Epidermal melanocyte (primary cell): ENCODE measurements around the gene SLX4IP.

Source experiments
- DNase-seq: peaks from one replicate; pipeline ENCODE4 v3.0.0; 2011; ENCODE audit warnings: low spot score; ENCODE audit not compliant: insufficient read length

Gene SLX4IP

DNA sequence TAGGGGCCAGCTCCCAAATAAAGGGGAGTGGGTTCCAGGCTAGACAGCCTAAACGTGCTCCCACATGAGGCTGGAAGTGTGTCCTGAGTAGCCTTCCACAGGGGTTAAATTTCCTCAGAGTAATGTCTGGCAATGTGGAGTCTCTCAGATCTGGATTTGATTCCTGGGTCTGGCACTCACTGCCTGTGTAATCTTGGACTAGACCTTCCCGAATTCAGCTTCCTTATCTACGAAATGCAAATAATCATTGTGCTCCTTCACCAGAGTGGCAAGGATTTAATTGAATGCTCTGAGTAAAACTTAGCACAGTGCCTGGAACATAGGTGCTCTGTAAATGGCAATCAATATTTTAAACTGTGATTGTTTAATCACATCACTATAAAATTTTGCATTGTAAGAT is 114.4 kb downstream of the SLX4IP start:
- DNase-seq: no peak

DNA sequence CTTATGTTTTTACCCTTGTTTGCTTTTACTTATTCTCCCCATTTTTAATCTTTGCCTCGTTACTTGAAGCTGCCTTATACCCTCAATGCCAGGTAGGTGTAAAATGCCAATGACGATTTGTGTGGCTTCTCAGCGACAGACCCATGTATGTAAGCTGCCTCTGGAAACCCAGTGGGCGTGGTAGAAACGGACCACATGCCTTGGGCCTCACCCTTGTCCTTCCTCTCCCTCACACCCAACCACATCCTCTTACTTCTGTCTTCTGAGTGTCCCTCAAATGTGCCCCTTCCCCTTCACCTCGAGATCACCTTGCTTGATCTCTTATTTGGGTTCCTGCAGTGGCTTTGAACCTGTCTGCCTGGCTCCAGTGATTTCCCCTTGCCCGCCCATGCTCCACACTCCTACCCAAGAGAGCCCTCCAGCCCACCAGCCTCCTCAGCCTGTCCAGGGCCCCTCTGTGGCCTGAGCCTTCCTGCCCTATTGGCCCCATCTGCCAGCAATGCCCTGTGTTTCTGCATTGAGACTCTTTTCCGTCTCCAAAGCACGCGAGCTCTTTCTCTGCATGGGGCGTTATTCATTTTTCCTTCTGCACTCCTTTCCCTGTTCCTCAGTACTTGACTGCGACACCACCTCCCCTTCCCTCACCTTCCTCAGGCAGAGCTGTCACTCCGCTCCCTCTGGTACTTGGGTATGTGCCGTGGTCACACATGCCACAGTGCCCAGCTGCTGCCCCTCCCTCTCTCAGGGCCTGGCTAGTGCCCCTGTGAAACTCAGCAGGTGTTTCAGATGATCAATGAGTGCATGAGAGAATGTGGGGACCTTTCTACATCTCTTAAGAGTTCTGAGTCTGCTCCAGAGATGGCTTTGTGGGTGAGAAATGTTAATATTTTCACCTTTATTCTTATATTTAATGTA is 115.4 kb downstream of the SLX4IP start:
- DNase-seq: no peak

DNA sequence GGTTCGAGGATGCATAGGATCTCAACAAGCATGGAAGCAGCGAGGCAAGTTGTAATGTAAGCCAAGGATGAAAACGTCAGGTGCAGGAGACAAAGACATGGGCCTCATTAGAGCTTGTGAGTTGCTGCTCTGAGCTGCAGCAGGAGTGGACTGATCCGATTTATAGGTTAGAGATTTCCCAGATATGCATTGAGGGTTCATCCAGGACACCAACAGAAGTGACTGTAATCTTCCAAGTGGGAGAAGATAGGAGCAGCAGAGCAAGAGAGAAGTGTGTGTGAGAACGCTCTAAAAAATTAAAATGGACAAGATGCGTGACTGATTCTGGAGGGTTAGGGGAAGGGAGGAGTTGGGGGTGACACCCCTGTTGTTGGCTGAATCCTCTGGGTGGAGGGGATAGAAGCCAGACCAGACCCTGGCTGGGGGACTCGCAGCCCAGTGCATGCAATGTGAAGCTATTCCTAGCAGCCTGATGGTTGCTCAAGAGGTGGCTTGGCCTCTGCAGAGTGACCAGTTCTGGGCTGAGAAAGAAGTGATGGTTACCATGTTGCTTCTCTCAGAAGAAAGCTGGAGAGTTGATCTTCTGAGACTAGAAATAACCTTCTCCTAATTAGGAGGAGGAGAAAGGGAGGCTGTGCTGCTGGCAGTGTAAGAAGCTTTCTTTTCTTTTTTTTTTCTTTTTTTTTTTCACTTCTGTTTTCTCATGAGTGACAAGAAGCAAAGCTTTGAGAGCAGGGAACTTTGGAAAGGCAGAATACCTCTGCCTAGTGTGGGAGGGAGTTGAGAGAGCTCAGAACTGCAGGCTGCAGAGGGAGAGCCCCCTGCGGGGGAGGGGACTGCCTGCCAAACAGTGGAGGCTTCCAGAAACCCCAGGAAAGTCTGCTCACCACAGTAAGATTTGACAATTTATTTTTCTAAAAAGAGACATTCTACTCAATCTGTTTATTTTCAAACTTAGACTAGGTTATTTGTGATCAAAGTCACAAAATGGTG is 116.9 kb downstream of the SLX4IP start:
- no peak for DNase-seq

DNA sequence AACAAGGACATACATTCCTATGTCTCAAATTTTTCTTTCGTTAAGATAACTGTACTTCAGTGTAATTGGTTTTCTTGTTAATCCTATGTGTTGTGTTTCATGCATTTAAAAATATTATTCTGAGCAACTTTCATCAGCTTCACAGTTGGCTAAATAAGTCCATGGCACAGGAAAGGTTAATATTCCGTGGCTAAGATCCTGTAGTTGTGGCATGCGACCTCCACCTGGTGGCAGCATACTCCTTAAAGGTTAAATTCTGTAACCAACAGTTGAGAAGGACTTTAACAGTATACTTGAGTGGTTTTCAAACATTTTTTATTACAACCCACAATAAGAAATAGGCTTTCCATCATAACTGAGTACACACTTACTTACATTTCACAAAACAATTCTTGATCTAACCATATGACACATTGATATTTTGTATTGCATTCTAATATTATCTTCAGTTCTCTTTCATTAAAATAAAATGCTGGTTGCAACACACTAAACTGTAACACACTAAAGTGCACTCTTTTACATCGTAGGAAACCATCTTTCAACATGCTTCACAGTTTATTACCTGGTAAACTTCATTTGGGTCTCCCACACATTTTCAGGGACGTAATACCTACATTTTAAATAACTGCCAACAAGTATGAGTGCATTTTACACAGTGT is 118.3 kb downstream of the SLX4IP start:
- DNase-seq: no peak

DNA sequence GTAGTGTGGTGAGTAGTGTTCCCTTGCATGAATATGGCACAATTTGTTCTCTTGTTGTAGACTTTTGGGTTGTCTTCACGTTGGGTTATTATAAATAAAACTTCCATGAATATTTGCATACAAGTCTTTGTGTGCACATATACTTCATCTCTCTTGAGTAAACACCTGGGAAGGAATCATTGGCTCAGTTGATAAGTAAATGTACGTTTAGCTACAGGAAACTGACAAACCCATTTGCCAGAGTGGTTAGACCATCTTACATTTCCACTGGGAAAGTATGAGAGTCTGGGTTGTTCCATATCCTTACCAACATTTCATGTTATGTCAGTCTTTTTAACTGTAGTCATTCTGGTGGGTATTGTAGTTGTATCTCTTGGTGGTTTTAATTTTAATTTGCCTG is 119.2 kb downstream of the SLX4IP start:
- DNase-seq: no peak

DNA sequence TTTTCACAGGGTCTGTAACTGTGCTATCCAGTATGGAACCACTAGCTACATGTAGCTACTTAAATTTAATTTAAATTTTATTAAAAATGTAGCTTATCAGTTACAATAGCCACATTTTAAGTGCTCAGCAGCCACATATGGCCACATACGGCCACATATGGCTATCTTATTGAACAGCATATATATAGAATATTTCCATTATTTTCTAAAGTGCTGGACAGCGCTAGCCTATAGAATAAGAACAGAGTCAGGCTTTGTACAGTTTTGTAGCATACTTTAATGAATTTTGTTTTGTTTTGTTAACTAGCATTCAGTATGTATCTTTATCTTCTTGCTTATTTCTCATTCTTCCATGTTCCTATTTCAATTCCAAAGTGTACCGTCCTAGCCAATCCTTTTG is 120.3 kb downstream of the SLX4IP start:
- DNase-seq: no peak

DNA sequence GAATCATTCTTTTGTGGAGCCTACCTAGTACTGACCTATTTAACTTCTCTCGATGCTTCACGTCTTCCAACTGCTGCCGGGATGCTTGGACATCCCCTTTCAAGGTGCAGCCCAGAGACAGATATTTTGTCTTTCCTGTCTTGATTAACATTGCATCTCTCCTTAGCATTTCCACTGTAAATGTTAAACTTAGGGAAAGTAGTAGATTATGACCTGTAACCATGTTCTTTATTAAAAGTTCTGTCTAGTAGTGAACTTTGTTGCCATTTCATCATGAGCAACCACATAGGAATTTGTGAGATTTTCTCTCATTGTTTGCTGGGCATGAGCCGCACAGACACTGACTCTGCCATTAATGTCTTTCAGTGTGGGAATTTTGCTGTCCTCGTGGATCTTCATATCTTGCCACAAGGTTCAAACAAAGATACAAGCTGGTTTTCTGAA is 120.8 kb downstream of the SLX4IP start:
- no peak for DNase-seq

DNA sequence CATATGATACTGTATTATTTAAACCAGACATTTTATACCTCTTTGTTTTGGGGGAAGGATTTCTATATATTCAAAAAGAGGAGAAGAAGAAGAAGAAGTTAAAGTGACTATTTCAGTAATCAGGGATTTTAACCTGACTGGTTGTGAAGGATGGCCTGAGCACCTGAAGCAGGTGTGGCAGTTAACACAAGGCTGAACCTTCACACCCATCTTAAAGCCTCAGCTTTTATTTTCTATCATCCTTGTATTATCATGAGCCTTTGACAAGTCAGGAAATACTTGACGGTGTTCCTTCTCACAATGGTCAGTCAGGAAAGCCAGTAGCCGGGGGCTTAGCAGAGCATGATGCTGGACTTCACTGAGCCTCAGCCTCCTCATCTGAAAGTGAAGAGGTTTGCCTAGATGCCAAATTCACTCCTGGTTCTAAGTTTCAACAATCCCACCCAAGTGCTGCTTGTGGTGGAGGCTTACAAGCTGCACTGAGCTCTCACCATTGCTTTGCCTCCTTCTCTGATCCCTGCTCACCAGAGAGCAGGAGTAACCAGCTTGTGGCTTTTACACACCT is 121.5 kb downstream of the SLX4IP start:
- DNase-seq: no peak

DNA sequence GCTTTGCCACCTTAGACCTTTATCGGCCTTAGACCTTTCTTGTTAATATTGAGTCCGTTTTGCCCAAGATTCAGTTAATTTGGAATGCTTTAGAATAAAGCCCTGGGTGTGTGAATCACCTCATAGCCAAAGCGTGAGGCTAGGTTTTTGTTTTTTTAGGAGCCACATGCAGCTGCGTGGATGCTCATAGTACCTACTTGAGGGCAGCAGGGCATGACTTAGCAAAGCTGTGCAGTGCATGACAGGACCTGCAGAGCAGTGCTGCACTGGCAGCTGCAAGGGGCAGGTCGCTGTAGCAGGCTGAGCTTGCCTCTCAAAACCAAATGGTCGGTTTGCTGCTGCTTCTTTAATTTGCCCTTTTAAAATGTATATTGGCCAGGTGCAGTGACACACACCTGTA is 122.6 kb downstream of the SLX4IP start:
- DNase-seq: no peak

DNA sequence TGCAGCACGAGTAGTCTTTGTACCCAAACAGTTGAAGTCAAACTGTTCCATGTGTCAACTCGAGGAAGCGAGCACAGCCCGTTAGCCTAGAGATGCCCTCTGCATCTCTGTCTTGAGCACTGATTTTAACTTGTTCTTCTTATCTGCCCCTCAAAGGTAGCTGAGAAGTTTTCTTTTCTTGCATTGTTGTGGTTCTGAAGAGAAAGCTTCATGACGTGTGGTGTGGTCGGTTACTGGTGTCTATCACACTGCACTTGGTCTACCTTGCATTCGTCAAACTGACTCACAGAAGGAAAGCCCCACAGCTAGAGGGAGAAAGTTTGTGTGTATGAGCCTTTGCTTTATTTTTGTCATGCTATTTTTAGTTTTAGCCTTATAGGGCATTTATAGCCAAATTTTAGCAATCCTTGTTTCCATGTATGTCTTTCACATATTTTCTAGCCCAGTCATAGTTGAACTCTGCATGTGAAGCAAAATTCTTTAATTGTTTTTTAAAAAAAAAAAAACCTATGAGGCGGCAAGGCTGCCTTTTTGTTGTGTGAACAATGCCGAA is 123.6 kb downstream of the SLX4IP start:
- DNase-seq: no peak

DNA sequence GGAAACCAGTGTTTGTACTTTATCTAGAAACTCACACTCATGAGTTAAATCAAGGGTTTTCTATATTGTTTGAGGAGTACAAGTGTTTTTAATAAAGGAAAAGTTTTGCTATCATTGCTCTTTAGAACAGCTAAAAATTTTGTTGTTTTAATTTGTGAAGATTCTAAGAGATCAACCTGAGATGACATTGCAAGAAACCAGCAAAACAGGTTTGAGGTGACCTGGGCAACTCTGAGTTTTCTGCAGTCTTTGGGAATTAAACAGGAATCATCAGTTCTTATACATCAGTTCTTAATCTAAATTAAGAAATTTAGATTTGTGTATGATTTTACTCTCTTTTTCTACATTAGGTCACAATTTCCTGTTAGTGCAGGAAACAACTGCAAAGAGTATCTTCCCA is 124.2 kb downstream of the SLX4IP start:
- DNase-seq: no peak

DNA sequence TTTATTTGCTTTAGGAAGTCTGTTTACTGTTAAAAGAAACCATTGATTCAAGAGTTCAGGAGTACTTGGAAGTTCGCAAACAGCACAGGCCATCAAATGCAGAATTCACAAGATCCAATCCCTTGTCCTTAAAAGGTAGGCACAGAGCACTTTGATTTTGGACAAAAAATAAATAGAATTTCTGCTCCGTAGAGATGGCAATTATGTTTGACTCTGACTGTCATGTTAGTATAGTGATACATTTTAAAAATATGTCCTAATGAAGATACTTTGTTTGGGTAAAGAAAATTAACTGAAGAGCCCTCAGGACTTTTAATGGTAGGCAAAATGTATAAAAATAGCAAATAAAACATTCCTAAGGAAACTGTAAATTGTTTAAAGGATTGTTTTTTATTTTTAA is 125.6 kb downstream of the SLX4IP start:
- DNase-seq: no peak

DNA sequence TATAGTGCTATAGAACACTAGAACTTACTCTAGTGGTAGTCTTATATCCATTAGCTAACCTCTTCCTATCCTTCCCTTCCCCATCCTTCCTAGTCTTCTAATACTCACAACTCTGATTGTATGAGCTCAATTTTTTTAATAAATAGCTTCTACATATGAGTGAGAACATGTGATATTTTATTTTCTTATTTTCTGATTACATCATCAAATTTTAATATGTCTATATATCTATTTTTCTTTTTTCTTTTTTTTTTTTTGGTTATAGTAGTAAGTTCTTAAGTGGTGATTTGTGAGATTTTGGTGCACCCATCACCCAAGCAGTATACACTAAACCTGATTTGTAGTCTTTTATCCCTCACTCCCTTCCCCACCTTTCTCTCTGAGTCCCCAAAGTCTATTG is 126.2 kb downstream of the SLX4IP start:
- DNase-seq: no peak

DNA sequence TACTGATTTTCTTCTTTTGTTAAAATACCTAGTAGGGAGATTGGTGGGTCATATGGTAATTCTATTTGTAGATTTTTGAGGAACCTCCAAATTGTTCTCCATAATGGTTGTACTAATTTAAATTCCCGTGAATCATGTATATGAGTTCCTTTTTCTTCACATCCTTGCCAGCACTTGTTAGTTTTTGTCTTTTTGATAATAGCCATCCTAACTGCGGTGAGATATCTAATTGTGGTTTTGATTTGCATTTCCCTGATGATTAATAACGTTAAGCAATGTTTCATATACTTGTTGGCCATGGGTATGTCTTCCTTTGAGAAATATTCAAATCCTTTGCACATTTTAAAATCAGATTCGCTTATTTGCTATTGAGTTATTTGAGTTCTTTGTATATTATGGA is 127.8 kb downstream of the SLX4IP start:
- DNase-seq: no peak

DNA sequence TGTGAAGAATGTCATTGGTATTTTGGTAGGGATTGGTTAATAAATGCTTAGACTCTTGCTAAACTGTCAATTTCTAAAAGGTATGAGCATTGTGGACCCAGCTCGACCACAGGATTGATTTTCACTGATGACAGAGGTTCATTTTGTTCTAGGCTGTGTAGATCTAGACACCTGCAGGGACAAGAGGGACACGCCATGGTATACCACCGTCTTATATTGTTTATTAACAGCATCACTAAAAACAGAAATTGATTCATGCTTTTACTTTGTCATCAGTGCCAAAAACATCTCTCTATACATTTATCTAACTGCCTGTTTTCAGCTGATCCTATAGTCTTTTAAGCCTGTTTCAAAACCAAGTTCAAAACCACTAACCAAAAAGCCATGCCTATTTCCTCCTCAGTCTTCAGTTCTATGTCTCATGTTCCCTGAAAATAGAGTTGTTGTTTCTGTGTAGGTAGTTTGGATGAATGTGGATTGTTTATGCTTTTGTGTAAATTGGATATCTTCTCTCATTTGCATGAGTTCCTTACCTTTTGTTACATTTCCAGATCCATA is 128.9 kb downstream of the SLX4IP start:
- no peak for DNase-seq

DNA sequence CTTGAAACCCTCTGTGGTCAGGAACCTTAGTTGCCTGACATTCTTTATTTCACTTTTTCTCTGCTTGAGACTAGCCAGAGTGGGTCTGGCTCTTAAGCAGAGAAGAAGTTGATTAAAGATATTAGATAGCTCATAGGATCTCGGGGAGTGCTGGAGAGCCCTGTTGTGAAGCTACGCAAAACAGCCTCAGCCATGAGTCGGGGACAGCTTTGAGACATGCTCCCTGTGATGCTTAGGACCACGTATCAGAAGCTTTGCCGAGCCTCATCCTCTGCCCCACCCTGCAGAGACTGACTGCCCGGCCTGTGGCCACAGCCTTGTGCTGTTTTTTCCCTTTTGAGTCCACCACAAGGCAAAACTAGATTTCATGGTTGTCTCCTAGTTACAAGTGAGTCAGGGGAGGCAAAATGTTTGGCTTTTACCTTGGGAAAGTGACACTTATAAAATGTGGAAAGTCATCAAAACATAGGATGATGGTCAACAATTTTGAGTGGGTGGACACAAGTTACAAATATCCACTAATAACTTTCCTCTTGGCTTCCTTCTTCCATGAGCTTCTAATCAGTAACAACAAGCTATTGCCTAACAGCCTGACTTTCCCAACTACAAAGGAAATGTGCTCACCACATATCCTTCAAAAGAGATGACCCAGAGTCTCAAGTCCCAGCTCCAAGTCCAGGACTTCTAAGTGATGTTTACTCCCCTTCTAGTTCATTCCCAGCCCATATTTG is 130.3 kb downstream of the SLX4IP start:
- peak; percentile 23 for DNase-seq

DNA sequence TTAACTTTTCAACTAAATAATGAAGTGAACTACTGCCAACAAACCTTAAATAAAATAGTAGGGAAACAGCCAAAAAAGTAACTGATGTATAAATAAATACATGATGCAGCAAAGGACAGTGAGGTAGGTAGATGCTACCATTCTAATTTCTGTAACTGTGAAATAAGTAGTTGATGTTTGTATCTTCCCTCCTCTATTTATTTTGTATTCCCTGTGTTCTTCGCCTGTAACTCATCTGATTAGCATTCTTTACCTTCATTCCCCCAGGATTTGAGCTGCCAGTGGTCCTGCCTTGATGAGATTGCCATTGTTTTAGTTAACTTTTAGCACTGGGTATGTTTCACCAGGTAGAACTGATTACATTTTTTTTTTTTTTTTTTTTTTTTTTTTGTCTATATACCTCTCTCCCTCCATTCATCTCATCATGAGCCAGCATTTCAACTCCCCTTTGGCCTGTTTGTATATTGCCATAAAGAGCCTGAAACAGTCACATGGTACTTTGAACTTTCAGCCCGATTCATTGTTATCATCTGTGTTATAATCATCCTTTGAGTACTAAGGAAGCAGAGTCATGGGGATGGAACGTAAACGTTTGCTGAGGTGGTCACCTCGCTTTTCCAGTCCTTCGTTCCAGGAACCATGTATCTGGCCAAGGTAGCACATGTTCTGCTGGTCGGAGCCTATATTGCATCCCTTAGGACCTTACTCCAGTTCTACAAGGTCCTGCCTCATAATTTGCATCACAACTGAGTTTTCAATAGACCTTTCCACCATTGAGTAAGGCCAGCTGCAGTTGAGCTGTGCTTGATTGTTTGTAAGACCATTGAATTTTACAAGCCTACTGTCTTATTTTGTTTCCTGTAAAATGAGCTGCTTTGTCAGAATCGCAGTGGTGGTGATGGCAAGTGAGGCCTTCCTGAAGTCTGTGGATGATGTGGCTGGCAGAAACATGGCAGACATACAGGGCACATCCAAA is 131.1 kb downstream of the SLX4IP start:
- no peak for DNase-seq

DNA sequence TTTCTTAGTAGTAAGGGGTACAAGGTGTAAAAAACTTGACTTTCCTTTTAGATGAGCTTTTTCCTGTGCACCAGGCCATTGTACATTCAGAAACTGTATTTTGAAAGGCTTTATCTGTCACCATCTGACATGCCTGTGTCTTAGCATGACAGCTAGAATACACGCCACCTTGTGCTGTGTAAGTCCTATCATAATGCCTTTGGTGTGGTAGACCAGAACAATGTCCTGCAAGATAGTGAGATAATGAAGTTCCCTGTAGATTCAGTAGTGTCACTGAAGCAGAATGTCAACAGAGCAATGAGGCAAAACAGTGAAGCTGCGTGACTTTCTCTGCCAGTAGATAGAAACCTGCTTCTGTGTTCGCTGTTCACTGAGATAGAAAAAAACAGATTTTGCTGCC is 132.9 kb downstream of the SLX4IP start:
- DNase-seq: no peak

DNA sequence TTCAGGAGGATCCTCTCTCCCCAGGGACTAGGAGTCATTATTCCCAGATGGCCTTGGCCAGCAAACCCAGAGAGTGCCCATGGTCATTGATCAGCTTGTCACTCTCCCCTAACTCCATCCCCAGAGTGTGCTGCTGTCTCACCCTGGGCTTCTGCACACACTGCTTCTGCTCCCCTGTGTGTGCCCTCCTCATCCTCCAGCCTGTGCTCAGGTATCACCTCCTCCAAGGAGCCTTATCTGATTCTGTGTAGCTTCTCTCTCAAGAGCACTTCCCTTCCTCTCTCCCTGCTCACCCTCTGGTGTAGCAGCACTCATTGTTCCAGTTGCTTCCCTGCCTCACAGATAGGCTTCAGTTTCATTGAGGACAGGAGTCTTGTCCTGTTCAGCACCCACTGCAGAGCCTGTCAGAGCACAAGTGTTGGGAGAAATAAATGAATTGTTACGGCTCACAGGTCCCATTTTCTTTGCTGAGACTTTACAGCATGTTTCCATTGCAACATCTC is 136.3 kb downstream of the SLX4IP start:
- DNase-seq: no peak
